Spleen (tissue), 11 donors: Measurements from ENCODE around the gene LRRC56. TPM values are rescaled to one million over a fixed set of nuclear protein-coding genes. Genes with fewer than 3 reads are reported as not detected.

ENCODE experiments used
- DNase-seq: peaks from one replicate; pipeline ENCODE4 v3.0.0-alpha.2; 2020
- H3K27ac ChIP-seq, 8 donors: fragments of 200-600 bp; sonication (generic) in 7 of 8; 1 replicate in 4 of 8; 2 replicates in 4 of 8; pipeline versions ENCODE4 v1.5.0 to v1.8.0; 2016 to 2021; ENCODE audit warnings: inconsistent platforms in 4 of 8, mild to moderate bottlenecking in 4 of 8, moderate library complexity in 1 of 8
- H3K27me3 ChIP-seq, 7 donors: fragments of 200-600 bp; sonication (generic) in 6 of 7; replicated peaks in 1 of 7; 1 replicate in 4 of 7; 2 replicates in 3 of 7; pipeline versions ENCODE4 v1.5.0 to v1.8.0; 2016 to 2021; ENCODE audit warnings: inconsistent platforms in 3 of 7, mild to moderate bottlenecking in 1 of 7
- H3K36me3 ChIP-seq, 6 donors: fragments of 200-600 bp; sonication (generic) in 5 of 6; 1 replicate in 4 of 6; 2 replicates in 2 of 6; pipeline versions ENCODE4 v1.5.0 to v1.8.0; 2016 to 2021; ENCODE audit warnings: inconsistent platforms in 2 of 6
- H3K4me1 ChIP-seq, 6 donors: fragments of 200-600 bp; sonication (generic) in 5 of 6; 1 replicate in 3 of 6; 2 replicates in 3 of 6; pipeline versions ENCODE4 v1.5.0 to v1.8.0; 2016 to 2021; ENCODE audit warnings: inconsistent platforms in 3 of 6
- H3K4me3 ChIP-seq, 8 donors: fragments of 200-600 bp; sonication (generic) in 7 of 8; 1 replicate in 4 of 8; 2 replicates in 4 of 8; pipeline versions ENCODE4 v1.5.0 to v1.8.0; 2016 to 2021; ENCODE audit warnings: inconsistent platforms in 4 of 8, mild to moderate bottlenecking in 4 of 8, moderate library complexity in 2 of 8
- H3K9me3 ChIP-seq, 8 donors: fragments of 200-600 bp; sonication (generic) in 7 of 8; 1 replicate in 4 of 8; 2 replicates in 4 of 8; pipeline versions ENCODE4 v1.5.0 to v1.8.0; 2016 to 2021; ENCODE audit warnings: inconsistent platforms in 4 of 8
- POLR2A ChIP-seq, 3 donors: fragments of 450-650 bp; IDR thresholded peaks; one replicate each; pipeline ENCODE4 v1.5.1; 2017; ENCODE audit warnings: antibody characterized with exemption in 3 of 3, mild to moderate bottlenecking in 1 of 3
- POLR2AphosphoS5 ChIP-seq, 3 donors: sonication (generic); formaldehyde crosslinking; IDR thresholded peaks; one replicate each; pipeline ENCODE4 v1.5.1; 2017; ENCODE audit warnings: antibody characterized with exemption in 3 of 3
- WGBS, 5 donors: extraction: QIAGEN DNeasy Blood & Tissue Kit in 3 of 5; methylation state at CpG; one replicate each; pipeline versions ENCODE4 v1.1.5 to v1.1.7; 2013 to 2018; 5-methylcytosine and 5-hydroxymethylcytosine counted together
- intact Hi-C: fragments of 100-400 bp; cut with DNase I; formaldehyde crosslinking; loops from one replicate; pipeline ENCODE4 v1.15.0; 2023; ENCODE audit warnings: low total_unique reads
- polyA plus RNA-seq, 3 donors: library from polyadenylated mRNA; stranded (reverse); fragments of 200-250 nt; gene quantifications; one replicate each; pipeline ENCODE4 v1.2.1, GENCODE V29; 2013
- total RNA-seq, 7 donors: library from RNA; depleted of rRNA in 3 of 7; stranded (reverse); fragments of >200 nt in 3 of 7; fragmentation: NEBNext Ultra II Directional in 4 of 7; extraction: Animal tissue kit (Norgen Biotek cat#: 25700) in 4 of 7; gene quantifications; one replicate each; pipeline versions ENCODE4 v1.1.0 to v1.2.1, GENCODE V29; 2016 to 2021
- TF ChIP-seq, protein P1 (sequence below), 11 experiments: fragments of 200-600 bp in 7 of 11; fragments of 450-650 bp in 4 of 11; sonication (generic) in 4 of 11; IDR thresholded peaks in 8 of 11; conservative IDR thresholded peaks in 3 of 11; 1 replicate in 7 of 11; 2 replicates in 4 of 11; pipeline versions ENCODE4 v1.4.0 to v1.8.0; 2016 to 2021; ENCODE audit warnings: antibody characterized with exemption in 11 of 11, inconsistent platforms in 4 of 11, mild to moderate bottlenecking in 1 of 11
- donor health status: healthy with polysubstance abuse.
- donor health status: DM: no; HTN: no; CAD: no; lungs with moderate emphysema.
- donor health status: DM: no; HTN: no; CAD: no.
- donor health status: Bipolar disorder and iron deficiency.
- donor health status: healthy.
- donor health status: DM: no; HTN: no; CAD: no.
- donor health status: DM: yes; HTN: yes; CAD: no.

LRRC56 gene
- total and polyA plus RNA-seq, 10 donors, result 1.0 to 4.6 (median 2.3) TPM

DNA sequence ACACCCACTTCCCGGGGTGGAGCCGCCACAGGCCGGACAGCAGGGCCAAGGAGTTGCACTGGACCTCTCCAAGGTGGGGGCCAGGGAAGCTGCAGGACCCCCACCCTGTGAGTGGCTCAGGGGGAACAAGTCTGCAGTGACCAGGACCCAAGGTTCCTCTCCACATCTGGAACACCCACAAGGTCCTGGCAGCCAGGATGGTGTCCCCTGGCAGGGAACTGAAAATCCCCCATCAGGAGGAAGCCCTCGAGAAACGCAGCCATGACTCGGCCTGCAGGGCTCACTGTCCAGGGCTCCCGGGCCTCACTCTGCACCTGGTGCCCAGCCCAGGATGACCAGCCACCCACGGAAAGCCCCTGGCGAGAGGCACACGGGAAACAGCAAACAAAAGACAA is 41.8 kb upstream of the LRRC56 start:
- H3K4me3 ChIP-seq, result no peak overlapping the region
- no peak overlapping the region for H3K27ac ChIP-seq
- peaks cover 0 to 7% (median 0%) of the 10 kb centered on the region in 6 donors for H3K4me1 ChIP-seq
- DNase-seq, result no peak
- no peaks in the 10 kb centered on the region for H3K27me3 ChIP-seq
- TF ChIP-seq, protein P1, sequence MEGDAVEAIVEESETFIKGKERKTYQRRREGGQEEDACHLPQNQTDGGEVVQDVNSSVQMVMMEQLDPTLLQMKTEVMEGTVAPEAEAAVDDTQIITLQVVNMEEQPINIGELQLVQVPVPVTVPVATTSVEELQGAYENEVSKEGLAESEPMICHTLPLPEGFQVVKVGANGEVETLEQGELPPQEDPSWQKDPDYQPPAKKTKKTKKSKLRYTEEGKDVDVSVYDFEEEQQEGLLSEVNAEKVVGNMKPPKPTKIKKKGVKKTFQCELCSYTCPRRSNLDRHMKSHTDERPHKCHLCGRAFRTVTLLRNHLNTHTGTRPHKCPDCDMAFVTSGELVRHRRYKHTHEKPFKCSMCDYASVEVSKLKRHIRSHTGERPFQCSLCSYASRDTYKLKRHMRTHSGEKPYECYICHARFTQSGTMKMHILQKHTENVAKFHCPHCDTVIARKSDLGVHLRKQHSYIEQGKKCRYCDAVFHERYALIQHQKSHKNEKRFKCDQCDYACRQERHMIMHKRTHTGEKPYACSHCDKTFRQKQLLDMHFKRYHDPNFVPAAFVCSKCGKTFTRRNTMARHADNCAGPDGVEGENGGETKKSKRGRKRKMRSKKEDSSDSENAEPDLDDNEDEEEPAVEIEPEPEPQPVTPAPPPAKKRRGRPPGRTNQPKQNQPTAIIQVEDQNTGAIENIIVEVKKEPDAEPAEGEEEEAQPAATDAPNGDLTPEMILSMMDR (IDR thresholded peaks at IDR 0.05 in 8 of 11, conservative IDR thresholded peaks at IDR 0.05 in 3 of 11), result no peak
- TF ChIP-seq POLR2A (IDR thresholded peaks at IDR 0.05) (no peak), POLR2AphosphoS5 (IDR thresholded peaks at IDR 0.05) (peak in 1 of 3 donors; percentile 18)
- 66 to 84% (median 72%) methylated on average over 10 of the region's 10 CpGs for WGBS, 5 donors
- intact Hi-C loops, result no loop called here
- H3K36me3 ChIP-seq, result peaks cover 11 to 96% (median 85%) of the 10 kb centered on the region in 6 donors
- H3K9me3 ChIP-seq, result no peaks in the 10 kb centered on the region

- intact Hi-C loops, result no loop called here
- WGBS, 5 donors, result 94 to 96% (median 95%) methylated on average over 34 of the region's 34 CpGs
- Histone ChIP-seq H3K36me3 (peaks cover 11 to 100% (median 91%) of the 10 kb centered on the region in 6 donors), H3K27ac (no peak overlapping the region), H3K9me3 (no peaks in the 10 kb centered on the region), H3K4me3 (no peak overlapping the region), H3K4me1 (peaks cover 0 to 14% (median 6%) of the 10 kb centered on the region in 6 donors), H3K27me3 (no peaks in the 10 kb centered on the region)
- TF ChIP-seq POLR2A (IDR thresholded peaks at IDR 0.05) (no peak), POLR2AphosphoS5 (IDR thresholded peaks at IDR 0.05) (no peak)
- TF ChIP-seq, protein P1 (IDR thresholded peaks at IDR 0.05 in 8 of 11, conservative IDR thresholded peaks at IDR 0.05 in 3 of 11), result no peak
- DNase-seq, result no peak
These were observed 40.3 kb upstream of the LRRC56 start for GRCh38 chr11:496834-497564.

GRCh38 chr11:497565-498296 is 39.6 kb upstream of the LRRC56 start:
- Histone ChIP-seq H3K27ac (no peak overlapping the region), H3K27me3 (no peaks in the 10 kb centered on the region), H3K36me3 (peaks cover 11 to 96% (median 90%) of the 10 kb centered on the region in 6 donors), H3K4me1 (peaks cover 1 to 21% (median 12%) of the 10 kb centered on the region in 6 donors), H3K9me3 (no peaks in the 10 kb centered on the region), H3K4me3 (no peak overlapping the region)
- WGBS, 5 donors, result 95 to 98% (median 96%) methylated on average over 28 to 31 of the region's 31 CpGs
- intact Hi-C loops, result no loop called here
- TF ChIP-seq POLR2AphosphoS5 (IDR thresholded peaks at IDR 0.05), result peak in 1 of 3 donors; percentile 12
- TF ChIP-seq, protein P1 (IDR thresholded peaks at IDR 0.05 in 8 of 11, conservative IDR thresholded peaks at IDR 0.05 in 3 of 11), result no peak
- no peak for DNase-seq
